ENCODE data around the gene AMER1. TPM values are rescaled to one million over a fixed set of nuclear protein-coding genes. Genes with fewer than 3 reads are reported as not detected.

The AMER1 gene
- total RNA-seq, 2 donors from 2014 or later = 3.1 to 5.4 TPM

DNA sequence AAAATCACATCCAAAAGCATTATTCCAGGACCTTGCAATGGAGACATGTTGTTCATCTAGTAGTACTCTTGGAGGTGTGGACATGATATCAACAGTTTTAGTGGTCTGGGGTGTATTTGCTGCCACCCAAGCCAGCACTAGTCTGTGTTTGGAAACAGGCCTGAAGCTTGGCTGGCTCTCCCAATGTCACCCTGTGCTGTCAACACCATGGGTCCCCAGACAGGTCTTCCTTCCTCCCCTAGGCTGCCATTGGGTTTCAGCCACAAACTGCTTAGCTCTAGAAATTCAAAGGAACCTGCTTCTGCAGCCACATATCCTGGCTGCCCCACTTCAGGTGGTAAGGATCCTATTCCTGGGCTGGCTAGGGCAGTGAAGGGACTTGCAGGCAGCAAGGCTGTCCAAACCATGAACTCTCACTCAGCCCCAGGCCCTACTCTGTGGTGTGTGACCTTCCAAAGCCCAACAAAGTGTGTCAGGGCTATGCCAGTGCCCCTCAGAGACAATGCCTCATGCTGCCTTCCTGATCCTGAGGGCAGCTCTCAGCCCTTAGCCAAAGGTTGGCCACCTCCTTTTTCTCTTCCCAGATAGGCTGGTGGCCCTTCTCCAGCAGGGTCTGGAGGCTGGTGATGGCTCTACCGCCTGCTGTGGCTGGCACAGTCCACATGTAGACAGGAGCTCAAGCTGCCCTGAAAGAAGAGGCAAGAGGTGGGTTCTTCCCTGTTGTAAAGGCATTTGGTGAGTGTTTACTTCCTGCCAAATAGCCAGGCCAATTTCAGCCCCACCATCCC lies 18.3 kb downstream of the AMER1 start:
- no peak for DNase-seq (ENCODE audit: low spot score)
- Histone ChIP-seq H3K27me3 (replicated peaks; ENCODE audit: insufficient read depth) (no peaks in the 10 kb centered on the region), H3K4me3 (no peak overlapping the region), H3K4me1 (replicated peaks) (no peaks in the 10 kb centered on the region), H3K36me3 (no peaks in the 10 kb centered on the region), H3K9me3 (no peaks in the 10 kb centered on the region), H3K27ac (no peak overlapping the region)
- no CpG with 5 or more reads among the region's 1 CpG for WGBS
- TF ChIP-seq POLR2A (IDR thresholded peaks at IDR 0.05) = no peak
- no peak for TF ChIP-seq POLR2AphosphoS5 (IDR thresholded peaks at IDR 0.05)
- TF ChIP-seq, protein P1, sequence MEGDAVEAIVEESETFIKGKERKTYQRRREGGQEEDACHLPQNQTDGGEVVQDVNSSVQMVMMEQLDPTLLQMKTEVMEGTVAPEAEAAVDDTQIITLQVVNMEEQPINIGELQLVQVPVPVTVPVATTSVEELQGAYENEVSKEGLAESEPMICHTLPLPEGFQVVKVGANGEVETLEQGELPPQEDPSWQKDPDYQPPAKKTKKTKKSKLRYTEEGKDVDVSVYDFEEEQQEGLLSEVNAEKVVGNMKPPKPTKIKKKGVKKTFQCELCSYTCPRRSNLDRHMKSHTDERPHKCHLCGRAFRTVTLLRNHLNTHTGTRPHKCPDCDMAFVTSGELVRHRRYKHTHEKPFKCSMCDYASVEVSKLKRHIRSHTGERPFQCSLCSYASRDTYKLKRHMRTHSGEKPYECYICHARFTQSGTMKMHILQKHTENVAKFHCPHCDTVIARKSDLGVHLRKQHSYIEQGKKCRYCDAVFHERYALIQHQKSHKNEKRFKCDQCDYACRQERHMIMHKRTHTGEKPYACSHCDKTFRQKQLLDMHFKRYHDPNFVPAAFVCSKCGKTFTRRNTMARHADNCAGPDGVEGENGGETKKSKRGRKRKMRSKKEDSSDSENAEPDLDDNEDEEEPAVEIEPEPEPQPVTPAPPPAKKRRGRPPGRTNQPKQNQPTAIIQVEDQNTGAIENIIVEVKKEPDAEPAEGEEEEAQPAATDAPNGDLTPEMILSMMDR (IDR thresholded peaks at IDR 0.05) = no peak
- intact Hi-C loops (cut with DNase I) = no loop called here

DNA sequence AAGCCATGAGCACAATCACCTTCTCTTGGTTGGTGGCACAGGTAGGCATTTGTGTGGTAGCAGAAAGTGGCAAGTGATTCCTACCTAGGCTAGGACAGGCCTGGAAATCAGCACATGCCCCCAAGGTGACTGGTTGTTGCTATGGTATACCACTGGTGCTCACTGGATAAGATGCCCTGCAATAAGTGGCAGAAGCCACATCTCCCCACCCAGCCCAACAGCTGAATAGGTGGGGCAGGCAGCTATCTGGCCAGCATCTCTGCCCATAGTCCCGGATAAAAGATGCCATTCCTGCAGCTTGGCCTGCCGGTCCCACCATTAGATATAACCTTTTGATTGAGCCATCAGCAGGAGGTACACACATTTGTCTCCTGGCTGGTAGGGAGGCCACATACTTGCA lies 21.1 kb downstream of the AMER1 start:
- no peak overlapping the region for H3K27ac ChIP-seq
- 92% methylated on average over 2 of the region's 2 CpGs for WGBS
- H3K36me3 ChIP-seq = no peaks in the 10 kb centered on the region
- no peaks in the 10 kb centered on the region for H3K4me1 ChIP-seq (replicated peaks)
- no peaks in the 10 kb centered on the region for H3K9me3 ChIP-seq
- no peak for TF ChIP-seq POLR2A (IDR thresholded peaks at IDR 0.05)
- TF ChIP-seq, protein P1 (IDR thresholded peaks at IDR 0.05) = no peak
- TF ChIP-seq POLR2AphosphoS5 (IDR thresholded peaks at IDR 0.05) = no peak
- no peaks in the 10 kb centered on the region for H3K27me3 ChIP-seq (replicated peaks; ENCODE audit: insufficient read depth)
- intact Hi-C loops (cut with DNase I) = no loop called here
- no peak for DNase-seq (ENCODE audit: low spot score)
- H3K4me3 ChIP-seq = no peak overlapping the region

DNA sequence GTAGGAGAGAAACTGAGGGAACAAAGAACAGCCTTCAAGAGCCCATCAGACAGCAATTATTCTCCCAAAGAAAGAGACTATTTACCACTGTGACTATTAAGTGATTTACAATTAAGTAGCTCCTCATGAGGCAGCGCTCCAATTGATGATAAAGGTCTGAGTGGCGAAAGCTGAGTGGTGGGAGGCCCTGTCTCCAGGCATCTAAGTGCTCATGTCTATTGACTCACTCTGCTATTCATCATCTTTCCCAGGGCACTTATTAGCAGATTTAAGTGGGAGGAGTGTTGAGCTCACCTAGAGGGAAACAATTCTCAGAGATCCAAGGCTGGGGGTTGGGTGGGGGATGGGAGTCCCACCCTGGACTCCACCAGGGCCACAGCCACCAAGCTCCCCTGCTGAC lies 23.3 kb downstream of the AMER1 start:
- 81% methylated on average over 2 of the region's 2 CpGs for WGBS
- intact Hi-C loops (cut with DNase I) = no loop called here
- no peaks in the 10 kb centered on the region for H3K4me1 ChIP-seq (replicated peaks)
- no peaks in the 10 kb centered on the region for H3K36me3 ChIP-seq
- no peaks in the 10 kb centered on the region for H3K27me3 ChIP-seq (replicated peaks; ENCODE audit: insufficient read depth)
- no peaks in the 10 kb centered on the region for H3K9me3 ChIP-seq
- TF ChIP-seq POLR2AphosphoS5 (IDR thresholded peaks at IDR 0.05) (no peak), POLR2A (IDR thresholded peaks at IDR 0.05) (no peak)
- TF ChIP-seq, protein P1 (IDR thresholded peaks at IDR 0.05) = no peak
- H3K27ac ChIP-seq = no peak overlapping the region
- no peak overlapping the region for H3K4me3 ChIP-seq
- no peak for DNase-seq (ENCODE audit: low spot score)

DNA sequence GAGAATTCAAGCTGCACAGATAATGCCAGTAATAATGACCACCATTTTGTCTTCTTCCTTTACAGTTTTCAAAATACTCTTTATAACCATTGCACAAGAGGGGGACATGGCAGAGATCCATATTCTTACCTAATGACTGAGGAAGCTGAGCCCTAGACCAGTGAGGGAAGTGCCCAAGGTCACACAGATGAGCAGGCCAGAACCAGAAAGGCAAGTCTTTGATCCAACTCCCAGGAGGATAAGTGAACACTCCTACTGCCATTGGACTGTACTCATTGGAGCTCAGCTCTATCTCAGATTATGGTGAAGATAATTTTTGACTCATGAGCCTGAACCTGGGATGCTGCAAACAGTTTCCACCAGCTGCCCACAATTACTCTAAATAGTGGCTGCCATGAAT lies 28.6 kb downstream of the AMER1 start:
- intact Hi-C loops (cut with DNase I) = no loop called here
- Histone ChIP-seq H3K4me3 (no peak overlapping the region), H3K4me1 (replicated peaks) (no peaks in the 10 kb centered on the region), H3K27me3 (replicated peaks; ENCODE audit: insufficient read depth) (no peaks in the 10 kb centered on the region), H3K27ac (no peak overlapping the region), H3K9me3 (no peaks in the 10 kb centered on the region), H3K36me3 (no peaks in the 10 kb centered on the region)
- TF ChIP-seq, protein P1 (IDR thresholded peaks at IDR 0.05) = no peak
- TF ChIP-seq POLR2A (IDR thresholded peaks at IDR 0.05) (no peak), POLR2AphosphoS5 (IDR thresholded peaks at IDR 0.05) (no peak)
- no peak for DNase-seq (ENCODE audit: low spot score)

DNA sequence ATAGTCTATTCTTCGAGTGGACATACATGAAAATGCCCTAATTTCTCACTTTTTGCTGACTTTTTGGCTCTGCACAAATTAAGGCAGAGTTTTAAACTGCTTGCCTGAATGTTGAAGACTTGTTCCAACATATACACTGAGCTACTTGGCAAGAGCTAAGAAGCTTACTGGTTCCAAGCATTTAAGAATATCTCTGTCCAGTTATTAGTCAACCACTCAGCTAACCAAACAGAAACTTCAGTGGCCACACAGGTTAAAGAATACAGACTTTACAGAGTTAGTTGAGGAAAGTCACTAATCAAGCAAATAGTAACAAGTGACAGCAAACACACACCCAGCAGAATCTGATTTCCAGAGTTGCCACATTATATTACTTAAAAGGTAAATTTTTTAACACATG lies 35.5 kb downstream of the AMER1 start:
- 50% methylated on average over 1 of the region's 1 CpG for WGBS
- TF ChIP-seq POLR2AphosphoS5 (IDR thresholded peaks at IDR 0.05) = no peak
- TF ChIP-seq, protein P1 (IDR thresholded peaks at IDR 0.05) = no peak
- no peak for TF ChIP-seq POLR2A (IDR thresholded peaks at IDR 0.05)
- DNase-seq (ENCODE audit: low spot score) = no peak
- no peaks in the 10 kb centered on the region for H3K4me1 ChIP-seq (replicated peaks)
- intact Hi-C loops (cut with DNase I) = no loop called here
- no peaks in the 10 kb centered on the region for H3K9me3 ChIP-seq
- H3K27me3 ChIP-seq (replicated peaks; ENCODE audit: insufficient read depth) = no peaks in the 10 kb centered on the region
- H3K4me3 ChIP-seq = no peak overlapping the region
- H3K27ac ChIP-seq = no peak overlapping the region
- no peaks in the 10 kb centered on the region for H3K36me3 ChIP-seq

All from prostate gland (tissue), 2 donors.